Activated gamma-delta T cell treated with Interleukin-2 at 50 U/mL for 16 hours (primary cell): ENCODE measurements around the gene ODAM.
"Not testable (repeated sequence)": the region's sequence is repeated elsewhere in the genome, so short reads cannot be mapped to it uniquely, and the experiment has no call there.

ENCODE experiments used
- DNase-seq: peaks from one replicate; pipeline ENCODE4 v3.0.0-alpha.2; 2020

The ODAM gene

DNA sequence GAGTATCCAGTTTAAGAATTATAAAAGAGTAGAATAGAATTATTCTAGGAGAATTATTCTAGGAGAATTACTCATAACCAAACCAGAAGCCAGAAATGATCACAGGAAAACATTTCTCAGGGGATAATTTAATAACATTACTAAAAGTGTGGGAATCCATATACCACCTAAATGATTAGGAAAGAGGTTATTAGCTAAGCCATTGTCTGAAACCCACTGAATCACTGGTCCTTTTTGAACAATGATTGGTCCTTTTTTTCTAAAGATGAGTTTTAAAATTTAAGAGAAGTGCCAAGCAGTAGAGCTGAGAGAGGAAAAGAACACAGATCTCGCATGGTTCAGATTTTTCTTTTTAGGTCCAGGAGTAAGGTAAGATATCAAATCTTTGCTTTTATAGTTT lies at the start of gene ODAM:
Gene ODAM (plus strand): TSS at position 301 of the 400 bp plus-strand sequence. CDS start 819 bp downstream, outside the sequence.
- DNase-seq = no peak

GRCh38 chr4:70151271-70151670 lies 44.3 kb upstream of the ODAM start:
- DNase-seq = no peak

DNA sequence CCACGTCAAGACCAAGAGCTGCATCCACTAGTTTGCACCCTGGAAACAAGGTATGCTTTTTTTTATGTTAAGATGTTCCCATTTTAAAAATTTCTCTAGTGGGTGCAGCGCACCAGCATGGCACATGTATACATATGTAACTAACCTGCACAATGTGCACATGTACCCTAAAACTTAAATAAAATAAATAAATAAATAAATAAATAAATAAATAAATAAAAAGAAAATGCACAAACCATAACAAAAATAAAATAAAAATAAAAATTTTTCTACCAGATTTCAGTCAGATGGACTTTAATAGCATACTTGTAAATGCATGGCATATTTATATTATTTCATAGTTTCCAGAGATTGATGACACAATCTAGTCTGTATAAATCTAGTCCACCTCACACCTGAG lies 43.4 kb upstream of the ODAM start:
- no peak for DNase-seq

- no peak for DNase-seq
Observed at GRCh38 chr4:70153937-70154336, 41.6 kb upstream of the ODAM start, which contains the start of gene PRR27. Gene PRR27, plus strand, starts transcription at chr4:70154237. Its CDS starts 139 bp downstream, at chr4:70154376.

DNA sequence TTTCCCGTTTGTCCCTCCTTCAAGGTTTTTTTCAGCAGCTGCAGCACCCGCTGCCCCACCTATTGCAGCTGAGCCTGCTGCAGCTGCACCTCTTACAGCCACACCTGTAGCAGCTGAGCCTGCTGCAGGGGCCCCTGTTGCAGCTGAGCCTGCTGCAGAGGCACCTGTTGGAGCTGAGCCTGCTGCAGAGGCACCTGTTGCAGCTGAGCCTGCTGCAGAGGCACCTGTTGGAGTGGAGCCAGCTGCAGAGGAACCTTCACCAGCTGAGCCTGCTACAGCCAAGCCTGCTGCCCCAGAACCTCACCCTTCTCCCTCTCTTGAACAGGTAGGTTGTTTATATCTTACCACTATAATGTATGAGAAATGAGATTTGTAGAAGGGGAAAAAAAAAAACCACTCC lies 36.9 kb upstream of the ODAM start:
- no peak for DNase-seq

DNA sequence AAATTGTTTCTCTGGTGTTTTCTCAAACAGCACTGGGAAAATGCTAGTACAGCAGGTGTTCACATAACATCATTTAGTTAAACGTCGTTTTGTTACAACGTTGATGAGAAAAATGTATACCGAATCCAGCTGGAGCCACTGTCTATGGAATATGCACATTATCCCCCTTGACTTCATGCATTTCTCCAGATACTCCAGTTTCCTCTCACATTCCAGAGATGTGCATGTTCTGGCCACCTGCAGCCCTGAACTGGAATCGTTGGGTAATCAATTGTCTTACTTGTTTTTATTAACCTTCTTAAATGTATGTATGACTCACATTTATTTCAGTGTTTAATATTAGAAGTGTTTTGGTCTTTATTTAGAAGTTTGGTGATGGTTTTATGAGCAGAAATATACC lies 18.4 kb upstream of the ODAM start:
- DNase-seq = no peak

DNA sequence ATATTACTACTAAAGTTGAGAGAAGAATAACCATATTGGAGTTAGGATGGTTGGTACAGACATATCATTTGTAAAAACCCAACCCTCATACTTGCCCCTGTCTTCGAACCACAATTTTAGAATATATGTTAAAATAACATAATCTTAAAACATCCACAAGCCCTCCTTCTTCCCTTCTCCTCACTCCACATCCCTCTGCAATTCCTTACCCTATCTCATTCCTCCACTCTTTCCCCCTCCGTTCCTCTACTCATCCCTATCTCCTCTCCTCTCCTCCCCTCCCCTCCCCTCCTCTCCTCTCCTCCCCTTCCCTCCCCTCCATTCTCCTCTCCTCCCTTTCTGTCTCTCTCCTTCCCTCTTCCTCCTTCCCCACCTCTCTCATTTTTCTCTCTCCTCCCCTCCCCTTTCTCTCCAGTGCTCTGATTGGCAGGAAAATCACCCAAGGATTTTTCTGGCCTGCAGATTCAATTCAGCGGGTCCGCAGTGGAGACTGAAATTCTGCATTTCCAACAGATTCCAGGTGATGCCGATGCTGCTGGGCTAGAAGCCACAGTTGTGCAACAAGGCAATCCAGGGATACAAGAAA lies 17.4 kb upstream of the ODAM start:
- no peak for DNase-seq

DNA sequence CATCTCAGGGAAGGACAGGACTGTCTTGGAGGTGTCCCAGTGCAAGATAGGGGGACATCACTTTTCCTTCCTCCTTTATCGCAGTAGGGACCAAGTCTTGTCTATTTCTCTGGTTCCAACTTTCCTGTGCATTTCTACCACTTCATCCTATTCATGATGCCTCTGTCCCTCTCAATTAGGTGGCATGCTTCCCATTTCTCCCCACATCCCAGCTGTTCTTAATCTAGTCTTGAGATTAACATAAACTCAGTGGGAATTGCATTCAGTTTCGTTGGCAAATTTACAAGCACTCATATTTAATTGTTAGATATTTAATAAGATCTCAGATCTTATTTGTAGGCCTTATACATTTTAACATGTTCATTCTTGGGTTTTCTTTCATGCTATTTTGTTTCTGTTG lies 15.7 kb upstream of the ODAM start:
- DNase-seq = no peak

DNA sequence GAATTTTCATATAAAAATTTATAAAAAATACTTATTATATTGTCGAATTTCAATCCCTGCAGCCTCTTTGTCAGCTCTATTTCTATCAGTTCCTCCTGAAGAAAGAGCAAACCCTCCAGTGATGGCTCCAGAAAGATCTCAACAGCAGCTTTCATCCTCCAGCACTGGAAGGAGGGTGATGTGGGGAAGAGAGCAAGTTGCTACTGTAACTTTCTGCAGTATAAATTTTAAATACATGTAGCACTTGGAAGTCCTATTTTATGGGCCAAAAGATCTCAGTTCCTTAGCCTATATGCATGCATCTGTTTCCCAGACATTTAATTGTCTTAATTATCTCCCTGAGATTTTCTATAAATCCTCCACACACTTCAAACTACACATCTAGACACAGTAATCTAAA lies 13.7 kb upstream of the ODAM start:
- DNase-seq = no peak

GRCh38 chr4:70182517-70183167 lies 12.9 kb upstream of the ODAM start:
- DNase-seq = no peak

- DNase-seq = no peak
Observed at GRCh38 chr4:70183168-70183939, 12.2 kb upstream of the ODAM start.

DNA sequence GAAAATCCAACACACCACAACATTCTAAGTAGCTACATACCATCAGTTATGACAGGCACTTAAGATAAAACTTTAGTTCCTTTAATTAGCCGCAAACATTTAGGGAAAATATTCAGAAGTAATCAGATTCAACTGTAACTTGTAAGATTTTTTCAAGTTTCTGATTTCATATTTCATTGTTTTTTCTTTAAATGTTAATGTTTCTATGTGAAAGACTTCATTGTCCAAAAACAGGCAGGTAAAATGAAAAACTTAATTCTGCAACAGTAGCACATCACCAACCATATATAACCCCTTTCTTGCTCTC lies 11.6 kb upstream of the ODAM start:
- DNase-seq = no peak

DNA sequence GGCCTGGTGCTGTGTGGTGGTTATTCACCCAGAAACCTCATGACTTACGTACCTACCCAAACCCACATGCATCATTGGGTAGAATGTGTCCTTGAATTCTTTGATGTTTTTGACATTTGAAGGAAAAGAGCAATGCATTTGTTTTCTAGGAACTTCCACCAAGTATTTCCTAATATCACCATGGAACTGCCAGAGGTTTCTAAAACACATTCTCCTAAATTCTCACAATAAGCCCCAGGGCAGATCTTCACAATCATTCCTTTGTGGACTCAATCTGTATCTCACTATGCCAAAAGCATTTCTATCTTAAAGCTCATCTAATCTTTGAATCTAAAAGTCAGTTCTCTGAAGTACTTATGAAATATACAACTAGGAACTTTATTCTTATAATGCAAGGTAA lies 8.3 kb upstream of the ODAM start:
- no peak for DNase-seq

- DNase-seq = no peak
Observed at GRCh38 chr4:70190579-70190978, 4.9 kb upstream of the ODAM start.

DNA sequence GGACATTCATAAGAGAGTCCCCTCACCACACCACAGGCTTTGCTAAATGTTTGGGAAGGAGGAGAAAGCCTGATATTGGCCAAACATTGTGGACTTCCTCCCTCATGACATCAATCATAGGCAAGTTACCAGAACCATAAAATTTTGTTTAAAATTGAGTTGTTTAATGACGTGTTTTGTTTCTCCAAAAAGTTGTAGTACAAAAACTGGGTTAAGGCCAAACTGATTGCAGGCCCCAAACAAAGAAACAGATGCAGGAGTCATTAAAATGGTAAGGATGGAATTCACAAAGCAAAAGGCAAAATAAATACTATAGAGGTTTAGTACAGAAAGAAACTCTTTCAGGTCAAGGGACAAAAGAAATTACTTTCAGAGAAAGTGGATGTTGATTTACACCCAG lies 3.9 kb upstream of the ODAM start:
- no peak for DNase-seq

DNA sequence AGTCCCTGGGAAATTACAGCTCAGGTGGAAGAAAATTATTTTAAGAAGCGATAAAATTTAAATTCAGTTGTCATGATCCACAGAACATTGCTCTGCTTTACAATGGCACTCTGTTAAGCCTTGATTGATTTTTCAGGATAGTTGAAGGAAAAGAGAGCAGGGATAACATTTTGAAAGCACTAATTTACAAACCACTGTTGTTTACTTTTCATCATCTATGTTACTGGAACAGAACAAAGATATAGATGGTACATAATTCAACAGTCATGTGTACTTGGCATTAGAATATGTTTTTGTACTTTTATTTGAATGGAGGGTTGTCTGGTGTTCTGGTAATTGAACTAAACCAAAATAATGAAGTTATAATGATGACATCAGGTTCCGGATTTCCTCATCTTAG lies 2.6 kb upstream of the ODAM start:
- DNase-seq = no peak

DNA sequence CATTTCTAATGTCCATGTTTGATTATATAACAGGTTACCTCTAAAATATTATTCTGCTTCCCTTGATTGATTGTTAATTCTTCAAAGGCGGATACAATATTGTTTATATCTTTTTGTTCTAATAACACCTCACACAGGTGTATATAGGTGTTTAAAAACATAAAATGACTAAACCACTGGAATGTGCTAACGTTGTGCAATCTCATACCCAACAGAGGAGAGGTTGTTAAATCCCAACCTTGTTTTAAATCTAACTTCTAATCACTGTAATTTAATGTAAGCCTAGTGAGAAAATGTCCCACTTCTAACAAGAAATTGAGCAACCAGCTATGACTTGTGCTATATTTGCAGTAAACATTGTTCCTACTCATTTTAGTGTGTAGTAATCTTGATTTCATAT lies 1.3 kb downstream of the ODAM start:
- DNase-seq = no peak

- DNase-seq = no peak
Observed at GRCh38 chr4:70197842-70198241, 2.3 kb downstream of the ODAM start.

DNA sequence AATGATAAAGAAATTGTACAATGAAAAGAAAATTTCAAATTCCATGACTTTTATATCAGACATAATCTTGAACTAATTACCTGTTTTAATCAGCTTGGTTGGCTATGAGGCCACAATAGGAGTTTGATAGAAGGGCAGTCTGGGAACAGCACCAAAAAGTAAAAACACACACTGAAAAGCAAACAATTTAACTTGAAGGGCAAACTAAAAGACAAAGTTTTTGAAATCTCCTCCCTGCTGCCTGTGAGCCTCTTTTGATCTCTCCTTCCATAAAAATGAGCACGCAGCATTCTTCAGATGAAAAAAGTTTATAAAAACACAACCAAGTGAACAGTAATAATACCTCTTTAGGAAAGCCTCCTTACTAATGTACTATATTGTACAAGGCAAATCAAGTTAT lies 8.1 kb downstream of the ODAM start:
- no peak for DNase-seq

DNA sequence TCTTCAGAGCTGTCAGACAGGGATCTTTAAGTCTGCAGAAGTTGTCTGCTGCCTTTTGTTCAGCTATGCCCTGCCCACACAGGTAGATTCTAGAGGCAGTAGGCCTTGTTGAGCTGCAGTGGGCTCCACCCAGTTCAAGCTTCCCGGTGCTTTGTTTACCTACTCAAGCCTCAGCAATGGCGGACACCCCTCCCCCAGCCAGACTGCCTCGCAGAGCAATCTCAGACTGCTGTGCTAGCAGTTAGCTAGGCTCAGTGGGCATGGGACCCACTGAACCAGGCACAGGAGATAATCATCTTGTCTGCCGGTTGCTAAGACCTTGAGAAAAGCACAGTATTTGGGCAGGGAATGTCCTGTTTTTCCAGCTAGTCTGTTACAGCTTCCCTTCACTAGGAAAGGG lies 17.2 kb downstream of the ODAM start:
- DNase-seq = not testable (repeated sequence)

- DNase-seq = not testable (repeated sequence)
Observed at GRCh38 chr4:70216109-70216508, 20.6 kb downstream of the ODAM start.

DNA sequence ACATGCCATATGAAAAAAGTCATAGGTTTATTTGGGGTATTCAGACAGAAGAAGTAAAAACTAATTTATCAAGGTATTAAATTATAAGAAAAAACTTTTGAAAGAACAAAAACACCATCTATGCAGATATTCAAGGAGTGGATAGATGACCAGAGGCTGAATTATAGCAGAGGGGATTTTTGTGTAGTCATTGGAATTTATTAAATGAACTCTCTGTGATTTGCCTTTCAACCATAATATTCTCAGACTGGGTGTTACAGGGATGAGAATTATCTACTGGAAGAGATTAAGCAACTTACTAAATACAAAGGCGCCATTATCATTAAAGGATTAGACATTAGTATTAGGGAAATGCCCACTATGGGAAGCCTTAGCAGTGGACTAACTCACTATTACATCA lies 21.0 kb downstream of the ODAM start:
- DNase-seq = not testable (repeated sequence)

DNA sequence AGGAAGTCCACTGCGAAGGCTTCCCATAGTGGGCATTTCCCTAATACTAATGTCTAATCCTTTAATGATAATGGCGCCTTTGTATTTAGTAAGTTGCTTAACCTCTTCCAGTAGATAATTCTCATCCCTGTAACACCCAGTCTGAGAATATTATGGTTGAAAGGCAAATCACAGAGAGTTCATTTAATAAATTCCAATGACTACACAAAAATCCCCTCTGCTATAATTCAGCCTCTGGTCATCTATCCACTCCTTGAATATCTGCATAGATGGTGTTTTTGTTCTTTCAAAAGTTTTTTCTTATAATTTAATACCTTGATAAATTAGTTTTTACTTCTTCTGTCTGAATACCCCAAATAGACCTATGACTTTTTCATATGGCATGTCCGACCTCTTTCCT lies 25.9 kb downstream of the ODAM start:
- not testable (repeated sequence) for DNase-seq

DNA sequence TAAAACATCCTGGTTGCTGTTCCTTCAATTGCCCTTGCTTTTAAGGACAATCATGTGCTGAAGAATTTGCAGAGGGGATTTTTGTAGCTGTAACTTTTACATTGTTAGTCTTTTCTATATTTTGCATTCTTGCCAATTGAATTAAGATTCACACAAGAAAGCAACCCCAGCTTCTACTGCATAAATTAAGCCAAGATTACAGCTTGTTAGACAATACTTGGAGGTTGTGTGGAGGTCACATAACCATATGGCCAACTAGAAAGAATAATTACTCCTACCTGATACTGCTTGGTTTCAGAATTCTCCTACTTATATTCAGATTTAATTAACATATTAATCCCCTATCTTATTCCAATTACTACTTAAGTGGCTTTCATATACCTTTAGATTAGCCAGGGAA lies 26.3 kb downstream of the ODAM start:
- not testable (repeated sequence) for DNase-seq
